ENCODE data around the gene CYTH3. TPM values are rescaled to one million over a fixed set of nuclear protein-coding genes. Genes with fewer than 3 reads are reported as not detected.

Gene CYTH3
- total and polyA plus RNA-seq, 2 experiments from 2014 or later, result 34.2 to 47.1 TPM

GRCh38 chr7:6159524-6160031, 112.8 kb downstream of the CYTH3 start:
- peaks cover 38% of the 10 kb centered on the region for H3F3A ChIP-seq (ENCODE audit: insufficient read depth)
- no peak overlapping the region for H3K4me3 ChIP-seq
- no peaks in the 10 kb centered on the region for H3K9me2 ChIP-seq (ENCODE audit: insufficient read depth)
- 74 to 77% methylated on average over 24 of the region's 24 CpGs for WGBS, 2 experiments (ENCODE audit: low coverage in 1 of 2, low lambda C conversion rate in 2 of 2, missing lambda C conversion rate in 2 of 2)
- no peak overlapping the region for H2AFZ ChIP-seq
- TF ChIP-seq EZH2phosphoT487 (IDR thresholded peaks at IDR 0.05; ENCODE audit: insufficient read depth, low read depth) (no peak), EZH2 (IDR thresholded peaks at IDR 0.05; ENCODE audit: insufficient read depth, poor library complexity, severe bottlenecking) (no peak)
- peaks cover 22% of the 10 kb centered on the region for H3K36me3 ChIP-seq (ENCODE audit: low read depth)
- no peak overlapping the region for H3K4me2 ChIP-seq (ENCODE audit: unreplicated experiment)
- no peaks in the 10 kb centered on the region for H4K20me1 ChIP-seq (ENCODE audit: insufficient read depth)
- H3K4me1 ChIP-seq (ENCODE audit: insufficient read depth), result peaks cover 11% of the 10 kb centered on the region; the same call in 1 of the 2 replicates
- no peaks in the 10 kb centered on the region for H3K27me3 ChIP-seq (replicated peaks; ENCODE audit: insufficient read depth)
- H3K27ac ChIP-seq, result peak overlapping the region; percentile 31
- DNase-seq, result no peak
- H3K9ac ChIP-seq, result peak overlapping the region; percentile 42
- peaks cover 4% of the 10 kb centered on the region; the same call in 1 of the 2 replicates for H3K79me2 ChIP-seq (ENCODE audit: insufficient read depth)
- in situ Hi-C loops (cut with MboI), result no loop called here
- no peaks in the 10 kb centered on the region for H3K9me3 ChIP-seq (ENCODE audit: low read depth)

- H3K4me3 ChIP-seq, result no peak overlapping the region
- peaks cover 4% of the 10 kb centered on the region; the same call in 1 of the 2 replicates for H3K79me2 ChIP-seq (ENCODE audit: insufficient read depth)
- DNase-seq, result no peak
- H3K4me2 ChIP-seq (ENCODE audit: unreplicated experiment), result no peak overlapping the region
- no peak overlapping the region for H3K27ac ChIP-seq
- in situ Hi-C loops (cut with MboI), result no loop called here
- H3K9me3 ChIP-seq (ENCODE audit: low read depth), result no peaks in the 10 kb centered on the region
- H3K36me3 ChIP-seq (ENCODE audit: low read depth), result peaks cover 19% of the 10 kb centered on the region
- H3K9me2 ChIP-seq (ENCODE audit: insufficient read depth), result no peaks in the 10 kb centered on the region
- 89 to 92% methylated on average over 11 of the region's 11 CpGs for WGBS, 2 experiments (ENCODE audit: low coverage in 1 of 2, low lambda C conversion rate in 2 of 2, missing lambda C conversion rate in 2 of 2)
- H2AFZ ChIP-seq, result no peak overlapping the region
- no peaks in the 10 kb centered on the region for H4K20me1 ChIP-seq (ENCODE audit: insufficient read depth)
- H3F3A ChIP-seq (ENCODE audit: insufficient read depth), result peaks cover 38% of the 10 kb centered on the region
- no peak overlapping the region for H3K9ac ChIP-seq
- no peak for TF ChIP-seq EZH2 (IDR thresholded peaks at IDR 0.05; ENCODE audit: insufficient read depth, poor library complexity, severe bottlenecking)
- TF ChIP-seq EZH2phosphoT487 (IDR thresholded peaks at IDR 0.05; ENCODE audit: insufficient read depth, low read depth), result no peak
- no peaks in the 10 kb centered on the region for H3K27me3 ChIP-seq (replicated peaks; ENCODE audit: insufficient read depth)
- peaks cover 11% of the 10 kb centered on the region; the same call in 1 of the 2 replicates for H3K4me1 ChIP-seq (ENCODE audit: insufficient read depth)
Measured at GRCh38 chr7:6159097-6159483, 113.3 kb downstream of the CYTH3 start.

GRCh38 chr7:6158424-6159096, 113.9 kb downstream of the CYTH3 start:
- H3K27ac ChIP-seq, result no peak overlapping the region
- H4K20me1 ChIP-seq (ENCODE audit: insufficient read depth), result no peaks in the 10 kb centered on the region
- peaks cover 11% of the 10 kb centered on the region; the same call in 1 of the 2 replicates for H3K4me1 ChIP-seq (ENCODE audit: insufficient read depth)
- H3K4me2 ChIP-seq (ENCODE audit: unreplicated experiment), result no peak overlapping the region
- no peaks in the 10 kb centered on the region for H3K9me2 ChIP-seq (ENCODE audit: insufficient read depth)
- 91 to 92% methylated on average over 28 of the region's 29 CpGs for WGBS, 2 experiments (ENCODE audit: low coverage in 1 of 2, low lambda C conversion rate in 2 of 2, missing lambda C conversion rate in 2 of 2)
- peaks cover 38% of the 10 kb centered on the region for H3F3A ChIP-seq (ENCODE audit: insufficient read depth)
- in situ Hi-C loops (cut with MboI), result no loop called here
- no peaks in the 10 kb centered on the region for H3K9me3 ChIP-seq (ENCODE audit: low read depth)
- H3K36me3 ChIP-seq (ENCODE audit: low read depth), result peaks cover 18% of the 10 kb centered on the region
- H2AFZ ChIP-seq, result no peak overlapping the region
- H3K79me2 ChIP-seq (ENCODE audit: insufficient read depth), result peaks cover 4% of the 10 kb centered on the region; the same call in 1 of the 2 replicates
- TF ChIP-seq EZH2phosphoT487 (IDR thresholded peaks at IDR 0.05; ENCODE audit: insufficient read depth, low read depth), result no peak
- no peak for TF ChIP-seq EZH2 (IDR thresholded peaks at IDR 0.05; ENCODE audit: insufficient read depth, poor library complexity, severe bottlenecking)
- no peak for DNase-seq
- no peak overlapping the region for H3K4me3 ChIP-seq
- no peak overlapping the region for H3K9ac ChIP-seq
- no peaks in the 10 kb centered on the region for H3K27me3 ChIP-seq (replicated peaks; ENCODE audit: insufficient read depth)

- no peak for DNase-seq
- Histone ChIP-seq H3K4me3 (no peak overlapping the region), H3K27ac (no peak overlapping the region), H3K36me3 (ENCODE audit: low read depth) (peaks cover 18% of the 10 kb centered on the region), H2AFZ (no peak overlapping the region), H3K79me2 (ENCODE audit: insufficient read depth) (peaks cover 4% of the 10 kb centered on the region; the same call in 1 of the 2 replicates), H4K20me1 (ENCODE audit: insufficient read depth) (no peaks in the 10 kb centered on the region), H3K9ac (no peak overlapping the region), H3K9me3 (ENCODE audit: low read depth) (no peaks in the 10 kb centered on the region), H3K4me2 (ENCODE audit: unreplicated experiment) (no peak overlapping the region), H3K9me2 (ENCODE audit: insufficient read depth) (no peaks in the 10 kb centered on the region), H3K27me3 (replicated peaks; ENCODE audit: insufficient read depth) (no peaks in the 10 kb centered on the region), H3K4me1 (ENCODE audit: insufficient read depth) (peaks cover 11% of the 10 kb centered on the region; the same call in 1 of the 2 replicates), H3F3A (ENCODE audit: insufficient read depth) (peaks cover 38% of the 10 kb centered on the region)
- no peak for TF ChIP-seq EZH2 (IDR thresholded peaks at IDR 0.05; ENCODE audit: insufficient read depth, poor library complexity, severe bottlenecking)
- in situ Hi-C loops (cut with MboI), result no loop called here
- 91 to 92% methylated on average over 28 of the region's 28 CpGs for WGBS, 2 experiments (ENCODE audit: low coverage in 1 of 2, low lambda C conversion rate in 2 of 2, missing lambda C conversion rate in 2 of 2)
Measured at GRCh38 chr7:6157685-6158423, 114.6 kb downstream of the CYTH3 start.

All from GM23248 (cell line).